K562 (cell line): ENCODE data around the gene AADAC. TPM values are rescaled to one million over a fixed set of nuclear protein-coding genes. Genes with fewer than 3 reads are reported as not detected.

ENCODE experiments used
- ATF4 ChIP-seq: fragments of 450-650 bp; formaldehyde crosslinking; IDR thresholded peaks from 2 replicates; pipeline ENCODE4 v1.4.0; 2022; ENCODE audit warnings: mild to moderate bottlenecking, moderate library complexity
- BCOR ChIP-seq: fragments of 450-650 bp; IDR thresholded peaks from 2 replicates; pipeline ENCODE4 v1.6.1; 2016
- CBFA2T3 ChIP-seq: fragments of 450-650 bp; IDR thresholded peaks from 2 replicates; pipeline ENCODE4 v1.6.1; 2017
- ELF2 ChIP-seq: fragments of 250-450 bp; sonication (Bioruptor Pico); IDR thresholded peaks from 2 replicates; pipeline ENCODE4 v1.5.0; 2021; ENCODE audit warnings: mild to moderate bottlenecking
- ESRRA ChIP-seq: fragments of 450-650 bp; IDR thresholded peaks from 2 replicates; pipeline ENCODE4 v1.6.1; 2014; ENCODE audit warnings: low read depth, mild to moderate bottlenecking, moderate library complexity, borderline replicate concordance
- FOXK1 ChIP-seq: sonication (generic); formaldehyde crosslinking; IDR thresholded peaks from 2 replicates; pipeline ENCODE4 v1.8.0; 2022; ENCODE audit warnings: missing genetic modification reagents, mild to moderate bottlenecking, borderline replicate concordance
- GABPB1 ChIP-seq: sonication (generic); formaldehyde crosslinking; IDR thresholded peaks from 2 replicates; pipeline ENCODE4 v1.8.0; 2022; ENCODE audit warnings: mild to moderate bottlenecking, missing genetic modification reagents
- KAT7 ChIP-seq: sonication (generic); formaldehyde crosslinking; IDR thresholded peaks from 2 replicates; pipeline ENCODE4 v1.8.0; 2022; ENCODE audit warnings: missing genetic modification reagents, mild to moderate bottlenecking, borderline replicate concordance
- MXI1 ChIP-seq: IDR thresholded peaks from 2 replicates; pipeline ENCODE4 v1.6.1; 2011; ENCODE audit warnings: low read depth, mild to moderate bottlenecking, improper control_type of control experiment, low read length
- MYNN ChIP-seq, 2 experiments: sonication (generic); formaldehyde crosslinking in 1 of 2; IDR thresholded peaks; 2 replicates each; pipeline versions ENCODE4 v1.5.0 to v1.6.1; 2016 to 2020; ENCODE audit warnings: antibody characterized with exemption in 1 of 2, missing genetic modification reagents in 1 of 2
- NBN ChIP-seq: fragments of 450-650 bp; IDR thresholded peaks from 2 replicates; pipeline ENCODE4 v1.6.1; 2016; ENCODE audit warnings: low read depth, mild to moderate bottlenecking
- NCOR1 ChIP-seq: fragments of 450-650 bp; IDR thresholded peaks from 2 replicates; pipeline ENCODE4 v1.6.1; 2016; ENCODE audit warnings: mild to moderate bottlenecking, moderate library complexity
- NFIC ChIP-seq: fragments of 450-650 bp; IDR thresholded peaks from 2 replicates; pipeline ENCODE4 v1.6.1; 2017; ENCODE audit warnings: mild to moderate bottlenecking, inconsistent platforms
- NR2C2 ChIP-seq, 2 experiments: fragments of 200-800 bp in 1 of 2; sonication (Bioruptor generic) in 1 of 2; sonication (generic) in 1 of 2; formaldehyde crosslinking in 1 of 2; IDR thresholded peaks; 2 replicates each; pipeline versions ENCODE4 v1.6.1 to v1.8.0; 2016 to 2022; ENCODE audit warnings: mild to moderate bottlenecking in 1 of 2, missing compliant biosample characterization in 1 of 2, missing genetic modification characterization in 1 of 2, missing genetic modification reagents in 1 of 2
- PHB ChIP-seq: fragments of 250-450 bp; sonication (Bioruptor Pico); IDR thresholded peaks from 2 replicates; pipeline ENCODE4 v1.5.0; 2021
- RBM39 ChIP-seq: fragments of 200-400 bp; formaldehyde crosslinking; optimal IDR thresholded peaks from 2 replicates; pipeline ENCODE3; 2018; ENCODE audit warnings: low read depth, low read length
- SNIP1 ChIP-seq: fragments of 450-650 bp; IDR thresholded peaks from 2 replicates; pipeline ENCODE4 v1.7.1; 2017; ENCODE audit warnings: low read depth, mild to moderate bottlenecking
- SRSF1 ChIP-seq: fragments of 200-400 bp; formaldehyde crosslinking; IDR thresholded peaks from 2 replicates; pipeline ENCODE4 v1.6.1; 2017; ENCODE audit warnings: mild to moderate bottlenecking, low read depth, low read length, moderate library complexity
- TCF3 ChIP-seq: sonication (generic); formaldehyde crosslinking; IDR thresholded peaks from 2 replicates; pipeline ENCODE4 v1.4.0; 2020; ENCODE audit warnings: mild to moderate bottlenecking, missing genetic modification reagents
- TFAM ChIP-seq: fragments of 250-450 bp; sonication (Bioruptor Pico); conservative IDR thresholded peaks from 2 replicates; pipeline ENCODE4 v1.5.0; 2021; ENCODE audit warnings: mild to moderate bottlenecking, moderate library complexity
- TFAP4 ChIP-seq: sonication (generic); formaldehyde crosslinking; IDR thresholded peaks from 2 replicates; pipeline ENCODE4 v1.8.0; 2022; ENCODE audit warnings: missing genetic modification reagents, mild to moderate bottlenecking, moderate library complexity, borderline replicate concordance
- TRIM28 ChIP-seq: fragments of 450-650 bp; IDR thresholded peaks from 2 replicates; pipeline ENCODE4 v1.6.1; 2017
- U2AF2 ChIP-seq: fragments of 200-400 bp; formaldehyde crosslinking; optimal IDR thresholded peaks from 2 replicates; pipeline ENCODE3; 2017; ENCODE audit warnings: low read depth, mild to moderate bottlenecking, low read length
- XRCC5 ChIP-seq: fragments of 200-400 bp; formaldehyde crosslinking; IDR thresholded peaks from 2 replicates; pipeline ENCODE4 v1.6.1; 2017; ENCODE audit warnings: low read depth, mild to moderate bottlenecking, low read length
- YY1 ChIP-seq, 3 experiments: IDR thresholded peaks; 2 replicates each; pipeline ENCODE4 v1.6.1; 2011; ENCODE audit warnings: low read length in 2 of 3, mild to moderate bottlenecking in 2 of 3, moderate library complexity in 2 of 3, borderline replicate concordance in 1 of 3, control low read depth in 1 of 3, low read depth in 1 of 3; ENCODE audit not compliant: insufficient read depth in 3 of 3, insufficient replicate concordance in 2 of 3, control insufficient read depth in 1 of 3, insufficient read length in 1 of 3; ENCODE audit errors: extremely low read depth in 1 of 3
- ZBTB7A ChIP-seq: IDR thresholded peaks from 2 replicates; pipeline ENCODE4 v1.6.1; 2011; ENCODE audit warnings: low read depth, mild to moderate bottlenecking, low read length, moderate library complexity, borderline replicate concordance; ENCODE audit not compliant: control insufficient read depth
- ZNF444 ChIP-seq: fragments of 250-450 bp; sonication (Bioruptor Pico); IDR thresholded peaks from 2 replicates; pipeline ENCODE4 v1.4.0; 2020; ENCODE audit warnings: mild to moderate bottlenecking, moderate library complexity
- ZNF57 ChIP-seq: fragments of 450-650 bp; formaldehyde crosslinking; IDR thresholded peaks from 2 replicates; pipeline ENCODE4 v1.4.0; 2020; ENCODE audit warnings: mild to moderate bottlenecking, moderate library complexity
- ZNF76 ChIP-seq: fragments of 250-450 bp; sonication (Bioruptor Pico); IDR thresholded peaks from 2 replicates; pipeline ENCODE4 v1.4.0; 2020; ENCODE audit warnings: mild to moderate bottlenecking, moderate library complexity, borderline replicate concordance
- ZNF77 ChIP-seq: fragments of 250-450 bp; sonication (Bioruptor Pico); IDR thresholded peaks from 2 replicates; pipeline ENCODE4 v1.5.0; 2020
- polyA plus RNA-seq, 8 experiments: library from polyadenylated mRNA; depleted of rRNA in 4 of 8; stranded (reverse) in 5 of 8; unstranded in 3 of 8; fragments of >200 nt; fragmentation: Nextera tagmentation in 2 of 8; fragmentation: Illumina TruSeq in 1 of 8; extraction: Ambion mirVana in 2 of 8; extraction: Trizol in 1 of 8; gene quantifications; 2 replicates each; pipeline versions ENCODE4 v1.2.1 to v1.2.3, GENCODE V29; 2011 to 2014; ENCODE audit warnings: inconsistent platforms in 1 of 8, missing spikeins in 1 of 8
- total RNA-seq, 7 experiments: library from RNA; depleted of rRNA in 6 of 7; stranded (reverse); fragments of >200 nt in 6 of 7; fragmentation: Illumina TruSeq in 2 of 7; extraction: Trizol in 2 of 7; gene quantifications; 2 replicates each; pipeline versions ENCODE4 v1.2.1 to v1.2.3, GENCODE V29; 2011 to 2021; ENCODE audit warnings: low replicate concordance in 1 of 7

The AADAC gene
- total and polyA plus RNA-seq, 9 of the 15 experiments (the other 6 are each of a cell fraction or from before 2014, with no cell fraction given), result 0.47 TPM; not detected in 8

DNA sequence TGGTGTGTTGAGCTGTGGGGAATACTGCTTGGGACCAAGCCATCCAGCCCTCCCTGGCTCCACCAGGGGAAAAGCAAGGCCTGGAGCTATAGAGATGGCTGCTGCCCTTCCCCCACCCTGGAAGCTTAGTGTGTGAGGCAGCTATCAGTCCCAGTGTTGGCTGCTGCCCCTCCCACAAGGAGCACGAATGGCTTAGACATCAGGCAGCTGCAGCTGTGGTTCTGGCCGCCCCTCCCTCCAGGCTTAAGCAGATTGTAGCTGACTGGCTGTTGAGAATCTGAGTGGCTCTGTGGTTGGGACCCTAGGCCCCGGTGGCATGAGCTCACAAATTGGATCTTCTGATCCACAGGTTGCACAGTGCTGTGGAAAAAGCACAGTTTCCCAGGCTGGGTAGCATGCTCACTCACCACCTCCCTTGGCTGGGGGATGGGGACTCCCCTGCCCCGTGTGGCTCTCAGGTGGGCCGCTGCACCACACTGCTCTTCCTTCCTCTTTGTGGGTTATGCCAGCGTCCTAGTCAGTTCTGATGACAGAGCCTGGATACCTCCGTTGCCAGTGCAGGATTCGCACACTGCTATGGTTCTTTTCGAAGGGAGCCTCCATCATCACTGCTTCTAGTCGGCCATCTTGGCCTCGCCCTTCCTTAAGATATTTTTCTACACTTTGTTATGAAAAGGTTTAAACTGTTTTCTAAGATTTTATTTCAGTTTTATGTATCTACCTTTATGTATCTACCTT, 38.3 kb downstream of the AADAC start (continued):
- TF ChIP-seq FOXK1 (CRISPR knock-in tag) (no peak), SNIP1 (no peak), SRSF1 (no peak), ZNF444 (CRISPR knock-in tag) (no peak), YY1 (IDR thresholded peaks at IDR 0.05; ENCODE audit: borderline replicate concordance in 1 of 3, control insufficient read depth in 1 of 3, extremely low read depth in 1 of 3, insufficient read depth in 3 of 3, insufficient read length in 1 of 3, insufficient replicate concordance in 2 of 3, low read depth in 1 of 3, low read length in 2 of 3) (peak; percentile 16 to 80 (median 54)), ZNF77 (no peak), NFIC (0 out of 2 replicates have a peak, but pooled peaks have one; percentile 17), NR2C2 (CRISPR knock-in tag; IDR thresholded peaks at IDR 0.05) (no peak), NR2C2 (tag; IDR thresholded peaks at IDR 0.05) (no peak), KAT7 (CRISPR knock-in tag) (no peak), ZBTB7A (0 out of 2 replicates have a peak, but pooled peaks have one; percentile 35), U2AF2 (no peak), NCOR1 (peak; percentile 70), CBFA2T3 (peak; percentile 86), PHB (no peak), GABPB1 (no peak), ZNF76 (no peak), RBM39 (no peak), XRCC5 (no peak), ESRRA (no peak), NBN (no peak), BCOR (peak; percentile 15; the same call in 1 of the 2 replicates), ATF4 (CRISPR knock-in tag) (no peak), ZNF57 (CRISPR knock-in tag) (no peak), ELF2 (CRISPR knock-in tag) (no peak), MYNN (IDR thresholded peaks at IDR 0.05) (no peak), MYNN (CRISPR knock-in tag; IDR thresholded peaks at IDR 0.05) (no peak), TFAP4 (peak; percentile 59; the same call in 1 of the 2 replicates), TFAM (no peak), MXI1 (no peak), TCF3 (CRISPR knock-in tag) (peak; percentile 42; the same call in 1 of the 2 replicates), TRIM28 (no peak)
